T-helper 2 cell treated with Interferon-gamma antibody and Interleukin-4, amounts not matched to agents 100 ng/mL and 5 ng/mL, for 36 hours (primary cell): ENCODE measurements around the gene GALK2. TPM values are rescaled to one million over a fixed set of nuclear protein-coding genes. Genes with fewer than 3 reads are reported as not detected.
"Not testable (repeated sequence)": the region's sequence is repeated elsewhere in the genome, so short reads cannot be mapped to it uniquely, and the experiment has no call there.

Experiments
- intact Hi-C: fragments of 100-400 bp; cut with micrococcal nuclease; formaldehyde crosslinking; loops from one replicate; pipeline ENCODE4 v1.15.1; 2023
- total RNA-seq: library from RNA; stranded (reverse); gene quantifications from 2 replicates; pipeline ENCODE4 v1.2.3, GENCODE V29; 2022

Gene GALK2
- total RNA-seq, 1 donor from 2014 or later, result 31.3 TPM

DNA sequence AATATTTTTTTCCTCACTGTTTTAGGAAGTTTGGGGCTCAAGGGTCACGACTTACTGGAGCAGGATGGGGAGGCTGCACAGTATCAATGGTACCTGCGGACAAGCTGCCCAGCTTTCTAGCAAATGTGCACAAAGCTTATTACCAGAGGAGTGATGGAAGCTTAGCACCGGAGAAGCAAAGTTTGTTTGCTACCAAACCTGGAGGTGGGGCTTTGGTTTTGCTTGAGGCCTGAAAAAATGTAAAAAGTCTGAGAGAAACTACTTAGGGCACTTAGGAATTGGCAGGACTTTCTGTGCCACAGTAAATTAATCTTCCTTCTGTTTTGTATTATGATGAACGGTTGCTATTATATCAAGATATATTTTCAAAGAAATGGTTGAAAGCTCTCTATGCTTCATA lies 157.9 kb downstream of the GALK2 start:
- intact Hi-C loops, result no loop called here

DNA sequence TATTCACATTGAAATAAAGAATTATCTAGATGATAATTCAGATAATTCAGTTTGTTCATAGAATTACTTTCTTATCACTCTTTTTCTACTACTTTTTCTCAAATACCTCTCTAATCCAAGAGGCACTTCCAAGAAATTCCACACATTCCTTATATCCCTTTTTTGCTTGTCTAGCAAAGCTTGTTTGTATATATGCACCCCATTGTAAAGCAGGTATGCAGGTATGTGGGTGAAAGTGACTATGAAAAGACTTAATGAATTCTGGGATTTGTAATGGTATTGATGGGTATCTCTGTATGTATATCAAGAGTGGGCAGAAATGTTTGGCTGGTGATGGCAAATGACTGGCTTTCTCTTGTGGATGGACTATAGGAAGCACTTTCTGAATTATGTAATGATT lies 158.9 kb downstream of the GALK2 start:
- intact Hi-C loops, result no loop called here

DNA sequence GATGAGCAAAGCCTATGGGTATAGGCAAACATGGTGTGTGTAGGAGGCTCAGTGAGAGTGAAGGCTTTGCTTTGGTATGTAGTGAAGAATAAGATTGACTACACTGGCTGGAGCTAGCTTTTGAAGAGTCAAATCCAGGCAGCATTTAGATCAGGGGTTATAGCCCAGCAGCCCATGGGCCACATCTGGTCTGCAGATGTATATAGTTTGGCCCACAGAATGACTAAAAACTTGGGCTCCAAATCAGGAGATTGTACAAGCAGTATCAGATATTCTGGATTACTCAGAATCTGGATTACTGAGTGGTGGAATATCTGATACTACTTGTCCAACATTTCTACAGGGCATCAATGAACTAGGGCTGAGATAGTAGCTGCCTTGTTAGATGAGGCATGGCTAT lies 160.1 kb downstream of the GALK2 start:
- intact Hi-C loops, result no loop called here

DNA sequence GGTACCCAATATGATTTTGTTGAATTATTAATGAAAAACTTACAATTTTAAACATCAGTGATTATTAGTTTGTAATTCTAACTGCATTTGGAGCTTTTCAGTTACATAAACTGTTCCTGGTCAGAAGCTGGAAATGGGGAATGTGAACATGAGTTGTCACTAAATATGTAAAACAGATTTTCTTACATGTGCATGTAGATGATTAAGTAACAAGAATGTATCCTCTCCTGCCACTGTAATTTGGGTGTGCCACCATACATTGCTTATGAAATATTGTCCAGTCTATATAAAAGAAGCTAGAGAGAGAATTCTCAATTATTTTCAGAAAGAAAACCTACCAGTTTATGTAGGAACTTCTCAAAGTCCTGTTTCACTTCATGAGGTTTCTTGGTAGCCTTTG lies 161.4 kb downstream of the GALK2 start:
- intact Hi-C loops, result no loop called here

- intact Hi-C loops, result no loop called here
Measured at GRCh38 chr15:49331951-49332350, 161.9 kb downstream of the GALK2 start.

- intact Hi-C loops, result no loop called here
Measured at GRCh38 chr15:49339656-49340055, 169.6 kb downstream of the GALK2 start.

DNA sequence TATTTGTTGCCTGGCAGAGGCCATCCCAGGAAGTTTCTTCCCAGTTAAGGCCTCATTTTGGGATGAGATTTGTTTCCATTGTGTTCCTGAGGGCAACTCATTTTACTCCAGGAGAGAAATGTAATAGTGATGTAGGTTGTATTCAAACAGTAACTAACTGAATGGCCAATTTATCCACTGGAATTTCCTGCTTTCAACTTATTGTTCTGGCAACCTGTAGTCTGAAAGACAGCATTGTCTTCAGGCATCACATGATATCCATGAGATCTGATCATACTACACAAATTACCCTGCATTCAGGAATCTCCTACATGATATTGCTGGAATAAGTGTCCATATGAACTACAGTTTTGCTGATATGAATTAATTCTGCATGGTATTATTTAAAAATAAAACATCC lies 173.5 kb downstream of the GALK2 start:
- intact Hi-C loops, result no loop called here

DNA sequence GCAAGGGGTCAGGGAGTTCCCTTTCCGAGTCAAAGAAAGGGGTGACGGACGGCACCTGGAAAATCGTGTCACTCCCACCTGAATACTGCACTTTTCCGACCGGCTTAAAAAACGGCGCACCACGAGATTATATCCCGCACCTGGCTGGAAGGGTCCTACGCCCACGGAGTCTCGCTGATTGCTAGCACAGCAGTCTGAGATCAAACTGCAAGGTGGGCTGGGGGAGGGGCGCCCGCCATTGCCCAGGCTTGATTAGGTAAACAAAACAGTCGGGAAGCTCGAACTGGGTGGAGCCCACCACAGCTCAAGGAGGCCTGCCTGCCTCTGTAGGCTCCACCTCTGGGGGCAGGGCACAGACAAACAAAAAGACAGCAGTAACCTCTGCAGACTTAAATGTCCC lies 184.4 kb downstream of the GALK2 start:
- intact Hi-C loops, result not testable (repeated sequence)

GRCh38 chr15:49361370-49361769 lies 191.3 kb downstream of the GALK2 start:
- intact Hi-C loops, result no loop called here

DNA sequence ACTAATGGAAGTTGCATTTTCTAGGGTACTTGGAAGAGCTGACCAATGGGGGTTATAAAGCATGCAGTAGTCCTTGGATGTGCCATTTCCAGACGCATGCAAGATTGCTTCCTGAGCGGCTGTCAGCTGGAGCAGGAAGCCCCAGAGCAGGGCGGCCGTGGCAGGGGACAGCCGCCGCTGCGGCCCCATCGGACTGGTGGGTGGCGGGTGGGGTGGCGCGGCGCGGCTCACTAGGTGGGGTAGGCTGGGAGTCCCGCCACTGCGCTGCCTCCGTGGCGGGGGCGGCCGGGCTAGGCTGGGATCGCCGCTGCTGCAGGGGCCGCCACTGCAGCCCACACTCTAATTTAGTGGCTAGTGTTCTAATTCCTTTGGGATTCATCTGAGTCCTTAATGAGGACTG lies 196.4 kb downstream of the GALK2 start:
- intact Hi-C loops, result no loop called here

GRCh38 chr15:49370782-49371181 lies 200.7 kb downstream of the GALK2 start:
- intact Hi-C loops, result no loop called here

GRCh38 chr15:49372366-49372765 lies 202.3 kb downstream of the GALK2 start:
- intact Hi-C loops, result no loop called here

DNA sequence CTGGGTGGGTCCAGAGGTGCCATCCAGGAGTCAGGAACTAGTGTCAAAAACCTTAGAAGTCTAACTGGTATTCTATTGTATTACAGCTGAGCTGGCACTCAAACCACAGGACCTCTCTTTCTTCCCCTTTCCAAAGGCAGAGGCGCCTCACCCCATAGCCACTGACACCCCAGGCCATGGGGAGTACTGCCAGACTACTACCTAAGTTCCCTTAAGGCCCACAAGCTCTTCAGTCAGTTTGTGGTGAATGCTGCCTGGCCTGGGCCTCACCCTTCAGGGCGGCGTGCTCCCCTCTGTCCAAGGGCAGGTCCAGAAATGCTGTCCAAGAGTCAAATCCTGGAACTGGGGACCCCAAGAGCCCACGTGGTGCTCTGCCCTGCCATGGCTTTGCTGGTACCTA lies 209.9 kb downstream of the GALK2 start:
- intact Hi-C loops, result no loop called here

- intact Hi-C loops, result no loop called here
Measured at GRCh38 chr15:49380912-49381311, 210.9 kb downstream of the GALK2 start.

Other genes starting within 250 kb of the GALK2 start
- gene SHC4, start 206.3 kb upstream of the GALK2 start, total RNA-seq, result 0.84 and 1.3 TPM in 2 replicates
- gene SECISBP2L, start 123.8 kb upstream of the GALK2 start, total RNA-seq, result 30.4 and 31.6 TPM in 2 replicates
- 65.6 and 67.1 TPM in 2 replicates for gene COPS2, start 14.6 kb upstream of the GALK2 start, total RNA-seq